GM23338 (cell line): ENCODE data around the gene LAMA4. TPM values are rescaled to one million over a fixed set of nuclear protein-coding genes. Genes with fewer than 3 reads are reported as not detected.

ENCODE experiments used
- ATAC-seq: fragments of 200-7000 bp; cut with Tn5 transposase; 3 replicates; pipeline ENCODE4 v1.9.1; 2020
- DNase-seq: peaks from one replicate; pipeline ENCODE4 v3.0.0-alpha.2; 2015; ENCODE audit warnings: low spot score
- H2AFZ ChIP-seq: fragments of 200-600 bp; sonication (generic); 2 replicates; pipeline ENCODE4 v1.8.0; 2016; ENCODE audit warnings: antibody characterized with exemption, mild to moderate bottlenecking, moderate library complexity
- H3F3A ChIP-seq: fragments of 200-600 bp; sonication (generic); replicated peaks from 2 replicates; pipeline ENCODE4 v1.8.0; 2017; ENCODE audit warnings: antibody characterized with exemption, mixed run types, low read depth
- H3K27ac ChIP-seq: fragments of 200-600 bp; sonication (generic); 2 replicates; pipeline ENCODE4 v1.6.1; 2016; ENCODE audit warnings: low read depth
- H3K27me3 ChIP-seq: fragments of 200-600 bp; sonication (generic); 2 replicates; pipeline ENCODE4 v1.8.0; 2016; ENCODE audit warnings: mild to moderate bottlenecking, mixed run types, moderate library complexity; ENCODE audit not compliant: insufficient read depth
- H3K36me3 ChIP-seq: fragments of 200-600 bp; sonication (generic); 2 replicates; pipeline ENCODE4 v1.8.0; 2016; ENCODE audit warnings: mild to moderate bottlenecking; ENCODE audit not compliant: insufficient read depth
- H3K4me1 ChIP-seq: fragments of 200-600 bp; sonication (generic); 2 replicates; pipeline ENCODE4 v1.8.0; 2016; ENCODE audit warnings: mild to moderate bottlenecking, moderate library complexity; ENCODE audit not compliant: insufficient read depth
- H3K4me2 ChIP-seq: fragments of 200-600 bp; sonication (generic); 2 replicates; pipeline ENCODE4 v1.7.1; 2017; ENCODE audit warnings: mixed run types
- H3K4me3 ChIP-seq: fragments of 200-600 bp; sonication (generic); 2 replicates; pipeline ENCODE4 v1.6.1; 2016; ENCODE audit warnings: mixed run types
- H3K79me2 ChIP-seq: fragments of 200-600 bp; sonication (generic); replicated peaks from 2 replicates; pipeline ENCODE4 v1.8.0; 2017; ENCODE audit warnings: mild to moderate bottlenecking; ENCODE audit not compliant: insufficient read depth
- H3K9me2 ChIP-seq: fragments of 200-600 bp; sonication (generic); 2 replicates; pipeline ENCODE4 v1.8.0; 2017; ENCODE audit not compliant: insufficient read depth
- H4K20me1 ChIP-seq: fragments of 200-600 bp; sonication (generic); replicated peaks from 2 replicates; pipeline ENCODE4 v1.8.0; 2017; ENCODE audit warnings: mild to moderate bottlenecking; ENCODE audit not compliant: insufficient read depth
- H3K27ac Mint-ChIP-seq: 2 replicates; pipeline ENCODE4 v1.8.0; 2020; ENCODE audit warnings: inconsistent platforms, mild to moderate bottlenecking, moderate library complexity, mixed read lengths
- H3K27me3 Mint-ChIP-seq: 3 replicates; pipeline ENCODE4 v1.8.0; 2022; ENCODE audit warnings: low read depth, mild to moderate bottlenecking, moderate library complexity, mixed read lengths, inconsistent platforms; ENCODE audit not compliant: insufficient read depth, poor library complexity
- H3K36me3 Mint-ChIP-seq: 3 replicates; pipeline ENCODE4 v1.8.0; 2021; ENCODE audit warnings: low read depth, mild to moderate bottlenecking, inconsistent platforms, moderate library complexity, mixed read lengths
- H3K4me1 Mint-ChIP-seq: 3 replicates; pipeline ENCODE4 v1.8.0; 2020; ENCODE audit warnings: mild to moderate bottlenecking, inconsistent platforms, mixed read lengths
- H3K4me3 Mint-ChIP-seq: 3 replicates; pipeline ENCODE4 v1.8.0; 2021; ENCODE audit warnings: moderate library complexity, mild to moderate bottlenecking, inconsistent platforms, mixed read lengths
- H3K9me3 Mint-ChIP-seq: 3 replicates; pipeline ENCODE4 v1.8.0; 2020; ENCODE audit warnings: moderate library complexity, mild to moderate bottlenecking, inconsistent platforms, mixed read lengths
- CTCF ChIP-seq, 2 experiments: fragments of 200-600 bp in 1 of 2; sonication (generic) in 1 of 2; conservative IDR thresholded peaks; 2 replicates each; pipeline versions ENCODE4 v1.5.1 to v1.6.1; 2016 to 2017; ENCODE audit warnings: antibody characterized with exemption in 2 of 2, low read depth in 2 of 2, mild to moderate bottlenecking in 2 of 2, moderate library complexity in 1 of 2
- STAT1 ChIP-seq: IDR thresholded peaks from one replicate; pipeline ENCODE4 v1.6.1; 2016; ENCODE audit warnings: antibody characterized with exemption; ENCODE audit not compliant: unreplicated experiment
- ZNF462 ChIP-seq: fragments of 250-450 bp; sonication (Bioruptor Pico); IDR thresholded peaks from 2 replicates; pipeline ENCODE4 v1.5.0; 2020; ENCODE audit warnings: mild to moderate bottlenecking, moderate library complexity
- polyA plus RNA-seq: library from polyadenylated mRNA; unstranded; fragments of >200 nt; fragmentation: Nextera tagmentation; extraction: Ambion mirVana; gene quantifications from 2 replicates; pipeline ENCODE4 v1.2.1, GENCODE V29; 2016
- total RNA-seq: library from RNA; depleted of rRNA; stranded (reverse); fragments of >200 nt; shearing (Covaris generic); gene quantifications from 2 replicates; pipeline ENCODE4 v1.2.3, GENCODE V29; 2014

LAMA4 gene
- total and polyA plus RNA-seq, 2 experiments from 2014 or later, result 1.7 to 2.8 TPM

- peaks cover 11% of the 10 kb centered on the region; the same call in 1 of the 2 replicates for H3K9me2 ChIP-seq
- Mint-ChIP-seq H3K27ac (no peak overlapping the region), H3K36me3 (no peaks in the 10 kb centered on the region), H3K4me3 (no peak overlapping the region), H3K9me3 (no peaks in the 10 kb centered on the region), H3K4me1 (peaks cover 2% of the 10 kb centered on the region; the same call in 2 of the 3 replicates), H3K27me3 (peaks cover 3% of the 10 kb centered on the region)
- H3K27me3 ChIP-seq, result no peaks in the 10 kb centered on the region
- H2AFZ ChIP-seq, result no peak overlapping the region
- H3K4me1 ChIP-seq, result no peaks in the 10 kb centered on the region
- no peaks in the 10 kb centered on the region for H4K20me1 ChIP-seq
- TF ChIP-seq STAT1 (no peak), CTCF (conservative IDR thresholded peaks at IDR 0.05; ENCODE audit: low read depth in 2 of 2) (peak; percentile 64 to 81), ZNF462 (CRISPR knock-in tag) (0 out of 2 replicates have a peak, but pooled peaks have one; percentile 12)
- no peak overlapping the region for H3K27ac ChIP-seq
- H3K4me3 ChIP-seq, result no peak overlapping the region
- no peaks in the 10 kb centered on the region for H3F3A ChIP-seq
- no peaks in the 10 kb centered on the region for H3K36me3 ChIP-seq
- ATAC-seq, result peak; percentile 93
- no peaks in the 10 kb centered on the region for H3K79me2 ChIP-seq
- no peak overlapping the region for H3K4me2 ChIP-seq
- DNase-seq, result peak; percentile 75
Measured at GRCh38 chr6:112296122-112296521, 41.8 kb upstream of the LAMA4 start.
